Activated CD4-positive, CD25-positive, alpha-beta regulatory T cell treated with anti-CD3 and anti-CD28 coated beads, Interleukin-2, amount 50 U/mL, for 72 hours (primary cell): ENCODE data around the gene CMTM4.
"Not testable (repeated sequence)": the region's sequence is repeated elsewhere in the genome, so short reads cannot be mapped to it uniquely, and the experiment has no call there.

Experiments used
- DNase-seq: peaks from one replicate; pipeline ENCODE4 v3.0.0; 2021

CMTM4 gene

DNA sequence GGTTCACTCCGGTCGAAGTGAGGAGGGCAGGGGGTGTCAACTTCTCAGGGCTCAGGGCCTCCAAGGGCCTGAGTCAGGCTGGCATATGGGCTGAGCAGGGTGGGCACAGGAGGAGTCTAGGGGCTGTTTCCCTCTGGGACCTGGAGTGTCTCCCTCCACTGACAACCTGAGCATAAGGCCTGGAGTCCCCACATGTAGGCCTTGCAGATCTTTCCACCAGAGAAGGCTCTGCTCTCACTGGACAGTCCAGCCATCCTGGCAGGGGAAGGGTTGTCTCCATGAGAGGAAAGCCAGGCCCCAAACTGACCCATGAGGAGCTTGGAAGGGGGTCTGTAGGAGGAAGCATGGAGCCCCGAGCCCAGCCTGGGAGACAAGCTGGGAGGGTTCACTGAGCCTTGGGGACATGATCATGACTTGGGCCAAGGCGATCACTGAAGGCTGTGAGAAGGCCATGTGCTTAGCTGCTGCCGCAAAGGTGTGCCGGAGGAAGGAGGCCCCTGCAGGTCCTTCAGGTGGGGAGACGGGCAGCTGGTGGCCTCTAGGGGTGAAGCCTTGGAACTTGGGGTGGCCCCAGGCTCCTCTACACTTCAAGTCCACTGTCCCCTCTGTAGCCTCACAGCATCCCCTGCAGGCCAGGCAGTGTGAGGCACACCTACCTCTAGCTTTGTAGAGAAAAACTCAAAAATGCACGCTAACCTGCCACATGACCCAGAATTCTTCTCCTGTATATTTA, 107.4 kb downstream of the CMTM4 start:
- DNase-seq: no peak

DNA sequence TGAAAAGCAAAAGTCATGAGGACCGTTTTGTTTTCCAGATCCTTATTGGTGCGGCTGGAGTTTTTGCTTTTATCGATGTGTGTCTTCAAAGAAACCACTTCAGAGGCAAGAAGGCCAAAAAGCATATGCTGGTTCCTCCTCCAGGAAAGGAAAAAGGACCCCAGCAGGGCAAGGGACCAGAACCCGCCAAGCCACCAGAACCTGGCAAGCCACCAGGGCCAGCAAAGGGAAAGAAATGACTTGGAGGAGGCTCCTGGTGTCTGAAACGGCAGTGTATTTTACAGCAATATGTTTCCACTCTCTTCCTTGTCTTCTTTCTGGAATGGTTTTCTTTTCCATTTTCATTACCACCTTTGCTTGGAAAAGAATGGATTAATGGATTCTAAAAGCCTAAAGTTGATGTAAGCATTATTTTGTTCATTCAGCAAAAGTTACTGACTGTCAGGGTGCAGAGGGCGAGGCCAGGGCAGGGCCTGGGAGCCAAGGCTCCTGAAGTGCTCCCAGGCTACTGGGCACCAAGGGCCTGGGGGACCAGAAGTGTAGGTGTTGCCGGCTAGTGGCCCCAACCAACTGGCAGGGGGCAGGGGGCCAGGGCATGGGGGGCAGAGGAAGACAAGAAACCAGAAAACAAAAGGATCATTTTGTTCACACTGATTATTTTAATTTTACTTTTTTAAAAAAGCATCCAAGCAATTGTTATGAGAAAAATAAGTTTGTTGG, 108.5 kb downstream of the CMTM4 start:
- no peak for DNase-seq

DNA sequence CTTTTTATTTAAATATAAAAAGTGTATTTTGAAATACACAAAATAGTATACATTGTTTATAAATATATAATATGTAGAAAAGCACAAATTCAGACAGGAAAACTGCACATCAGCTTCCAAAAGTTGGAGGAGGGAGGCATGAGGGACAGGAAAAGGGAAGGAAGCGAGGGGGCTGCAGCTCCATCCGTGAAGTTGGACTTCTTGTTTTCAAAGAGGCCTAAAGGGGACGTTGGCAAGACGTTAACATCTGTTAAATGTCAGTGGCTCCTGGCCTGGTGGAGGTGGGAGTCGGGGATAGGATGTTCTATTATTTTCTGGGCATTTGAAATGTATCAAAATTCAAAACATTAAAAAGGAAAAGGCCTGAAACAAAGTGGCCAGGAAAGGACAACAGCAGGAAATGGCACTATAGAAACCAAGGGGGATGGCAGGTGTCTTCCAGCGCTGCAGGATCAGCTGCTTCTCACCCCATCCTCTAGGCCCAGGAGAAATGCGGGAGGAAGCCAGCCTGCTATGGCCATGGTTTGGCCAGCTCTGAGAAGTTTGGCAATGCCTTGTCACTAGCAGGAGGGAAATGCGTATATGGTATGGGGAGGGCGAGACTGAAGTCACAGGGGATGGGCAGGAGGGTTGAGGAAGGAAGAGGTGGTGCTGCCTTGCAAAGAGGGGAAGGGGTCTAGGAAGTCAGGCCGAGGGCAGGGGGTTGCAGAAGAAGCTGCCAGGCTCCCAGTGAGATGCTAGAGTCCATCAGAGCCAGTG, 110.9 kb downstream of the CMTM4 start:
- no peak for DNase-seq

DNA sequence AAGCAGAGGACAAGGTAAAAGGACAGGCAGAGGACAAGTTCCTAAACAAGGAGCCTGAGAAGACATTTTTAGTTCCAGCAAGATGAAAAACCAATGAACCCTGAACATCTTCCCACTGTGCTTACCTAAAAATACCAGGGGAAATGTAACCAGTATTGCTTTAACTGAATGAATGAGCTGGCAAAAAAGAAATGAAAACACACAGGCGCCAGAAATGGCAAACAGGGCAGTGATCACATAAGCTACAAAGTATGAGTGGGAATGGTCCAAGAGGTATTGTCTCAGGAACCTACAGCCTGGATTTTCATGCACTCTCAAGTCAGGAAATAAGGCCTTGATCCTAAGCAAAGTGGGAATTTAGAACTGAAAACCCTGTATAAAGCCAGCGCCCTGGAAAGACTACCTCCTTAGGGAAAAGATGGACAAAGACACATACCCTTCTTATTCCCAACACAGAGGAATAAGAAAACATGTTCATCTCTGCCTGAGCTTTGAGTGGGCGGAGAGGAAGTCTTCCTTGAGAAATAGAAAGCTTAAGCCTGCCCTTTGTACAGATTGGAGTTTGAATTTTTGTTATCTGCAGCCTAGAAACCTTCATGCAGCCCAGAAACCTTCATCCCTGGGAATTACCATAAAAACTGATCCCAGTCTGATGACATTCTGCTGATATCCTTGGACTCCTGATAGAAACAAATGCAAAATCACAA, 115.1 kb downstream of the CMTM4 start:
- no peak for DNase-seq

DNA sequence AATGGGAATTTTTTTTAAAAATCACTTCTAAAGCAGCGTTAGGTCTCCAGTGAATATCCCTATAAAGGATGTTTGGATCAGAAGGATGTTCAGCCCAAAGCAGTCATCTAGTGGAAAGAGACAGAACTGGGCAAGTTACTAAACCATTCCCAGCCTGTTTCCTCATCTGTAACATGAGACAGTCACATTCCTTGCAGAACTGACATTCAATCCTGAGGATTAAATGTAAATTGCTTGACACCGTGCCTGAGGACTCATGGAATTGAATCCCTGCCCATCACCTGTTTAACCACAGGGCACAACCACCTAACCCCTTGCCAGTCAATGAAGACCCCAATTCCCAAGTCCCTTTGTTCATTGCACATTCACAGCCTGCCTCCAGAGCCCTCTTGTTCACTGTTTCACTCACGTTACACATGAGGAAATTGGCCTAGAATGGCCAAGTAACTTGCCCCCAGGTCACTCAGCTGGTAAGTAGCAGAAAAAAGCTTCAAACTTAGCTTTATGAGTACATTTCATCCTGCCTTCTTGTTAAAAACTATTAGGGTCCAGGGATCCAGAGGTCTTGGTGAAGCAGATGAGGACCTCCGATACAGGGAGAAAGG, 115.8 kb downstream of the CMTM4 start:
- no peak for DNase-seq

DNA sequence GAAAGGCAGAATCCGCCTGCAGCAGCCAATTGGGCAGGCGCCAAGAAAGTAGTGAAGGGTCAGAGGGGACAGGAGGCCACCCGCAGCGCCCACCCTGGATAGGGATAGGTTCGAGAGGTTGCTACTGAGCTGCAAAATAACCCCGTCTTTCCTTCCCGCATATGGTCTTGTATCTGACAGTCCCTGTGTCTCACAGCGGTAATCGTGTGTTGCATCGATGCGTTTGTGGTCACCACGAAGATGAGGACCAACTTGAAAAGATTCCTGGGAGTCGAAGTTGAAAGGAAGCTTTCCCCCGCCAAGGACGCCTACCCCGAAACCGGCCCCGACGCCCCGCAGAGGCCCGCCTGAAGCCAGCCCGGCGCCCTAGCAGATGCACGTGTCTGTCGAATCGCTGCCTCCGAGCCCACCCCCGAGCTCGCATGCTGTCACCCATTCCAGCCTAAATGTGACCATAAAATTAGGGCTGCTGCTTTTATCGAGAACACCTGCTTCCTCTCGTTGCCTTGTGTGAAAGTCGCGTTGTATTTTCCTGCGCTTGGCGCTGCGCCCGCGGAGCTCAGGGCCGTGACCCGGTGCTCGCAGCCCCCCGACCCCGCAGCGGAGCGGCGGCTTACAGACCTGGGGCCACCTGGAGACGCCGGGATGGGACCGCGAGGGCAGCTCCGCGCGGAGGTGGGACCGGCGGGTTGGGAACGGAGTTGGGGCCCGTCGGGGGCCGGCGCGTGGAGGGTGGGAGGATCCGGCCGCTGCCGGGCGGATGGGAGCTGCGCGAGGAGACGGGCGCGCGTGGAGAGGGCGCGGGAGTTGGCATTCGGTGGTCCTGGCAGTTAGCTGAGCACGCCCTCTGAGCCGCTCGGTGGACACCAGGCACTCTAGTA, 117.7 kb downstream of the CMTM4 start, which contains the start of gene CMTM2:
Gene CMTM2 (plus strand): TSS at position 813 of the 881 bp plus-strand sequence. CDS start 145 bp downstream, outside the sequence.
- DNase-seq: no peak

DNA sequence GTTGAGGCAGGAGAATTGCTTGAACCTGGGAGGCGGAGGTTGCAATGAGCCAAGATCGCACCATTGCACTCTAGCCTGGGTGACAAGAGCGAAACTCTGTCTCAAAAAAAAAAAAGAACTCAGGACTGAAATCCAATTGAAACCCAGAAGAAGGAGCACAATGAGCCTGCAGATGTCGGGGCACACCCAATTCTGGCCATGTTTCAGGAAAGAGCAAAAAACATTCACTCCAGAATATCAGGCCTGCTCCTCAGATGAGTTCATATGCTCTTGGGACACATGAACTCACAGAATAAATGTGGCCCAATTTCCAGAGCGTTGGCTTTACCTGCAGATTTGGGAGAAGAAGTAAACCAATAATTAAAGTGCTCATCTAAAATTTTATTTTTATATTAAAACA, 120.2 kb downstream of the CMTM4 start:
- no peak for DNase-seq

DNA sequence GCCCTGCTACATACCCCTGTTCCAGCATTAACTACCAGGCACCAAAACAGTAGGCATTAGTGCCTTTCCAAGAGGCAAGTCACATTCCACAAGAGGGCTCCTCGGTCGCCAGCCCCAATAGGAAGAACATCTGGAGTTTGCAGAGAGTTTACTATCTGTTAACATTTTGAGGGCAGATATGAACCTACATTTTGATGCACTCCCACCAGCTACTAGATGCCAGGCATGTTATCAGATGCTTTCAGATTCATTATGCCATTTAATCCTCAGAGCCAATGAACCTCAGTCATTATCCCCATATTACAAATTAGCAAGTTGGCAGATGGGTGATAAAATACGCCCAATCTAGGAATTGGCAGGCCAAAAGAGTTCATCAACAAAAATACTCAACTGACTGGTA, 121.5 kb downstream of the CMTM4 start:
- no peak for DNase-seq

DNA sequence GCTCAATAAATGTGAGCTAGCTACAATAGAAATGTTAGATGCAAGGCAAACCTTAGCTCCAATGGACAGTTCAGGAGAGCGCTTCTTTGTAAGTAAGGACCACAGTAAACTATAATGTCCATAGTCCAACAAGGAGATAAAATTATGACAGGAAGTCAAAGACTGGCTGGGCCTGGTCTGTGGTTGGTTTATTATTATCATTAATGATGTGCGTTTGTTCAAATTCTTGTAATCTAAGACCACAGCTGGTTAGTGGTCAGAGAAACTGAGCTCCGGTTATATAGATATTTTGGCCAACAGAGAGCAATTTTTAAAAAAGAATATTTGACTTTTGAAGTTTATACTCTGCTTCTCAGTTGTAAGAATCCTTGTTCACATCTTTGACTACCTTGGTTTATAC, 122.0 kb downstream of the CMTM4 start:
- no peak for DNase-seq

DNA sequence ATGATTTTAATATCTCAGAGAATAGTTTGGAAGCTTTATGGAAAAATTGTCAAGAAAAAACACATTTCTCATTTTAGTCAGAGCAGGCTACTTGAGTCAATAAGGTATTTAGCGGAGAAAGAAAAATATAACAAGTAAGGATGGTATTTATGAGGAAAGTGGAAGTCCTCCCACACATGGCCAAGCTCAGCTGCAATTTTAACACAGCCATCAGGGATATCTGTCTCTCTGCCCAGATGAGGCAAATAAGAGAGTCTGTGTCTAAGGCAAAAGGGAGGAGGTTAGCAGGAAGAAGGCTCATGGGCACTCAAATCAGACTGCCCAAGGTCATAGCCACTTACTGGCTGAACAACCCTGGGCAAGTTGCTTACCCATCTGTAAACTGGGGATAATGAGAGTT, 122.5 kb downstream of the CMTM4 start:
- DNase-seq: no peak

DNA sequence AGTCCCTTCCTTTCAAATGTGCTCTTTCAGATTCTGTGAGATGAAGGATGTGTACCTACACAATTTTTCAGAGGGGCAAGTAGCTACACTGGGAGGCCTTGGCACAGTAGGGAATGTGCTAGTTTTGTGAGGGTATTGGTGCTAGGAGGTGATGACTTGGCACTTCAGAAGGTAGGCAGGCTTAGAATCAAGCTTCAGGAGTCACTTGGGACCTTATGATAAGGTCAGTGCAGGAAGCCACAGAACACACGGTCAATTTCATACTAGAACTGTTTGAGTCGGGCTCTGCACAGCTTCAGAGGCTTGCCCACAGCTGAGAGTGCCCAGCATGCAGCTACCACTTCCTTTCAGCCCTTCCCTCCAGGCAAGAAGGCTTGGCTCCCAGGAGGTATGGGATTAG, 124.2 kb downstream of the CMTM4 start:
- DNase-seq: no peak

DNA sequence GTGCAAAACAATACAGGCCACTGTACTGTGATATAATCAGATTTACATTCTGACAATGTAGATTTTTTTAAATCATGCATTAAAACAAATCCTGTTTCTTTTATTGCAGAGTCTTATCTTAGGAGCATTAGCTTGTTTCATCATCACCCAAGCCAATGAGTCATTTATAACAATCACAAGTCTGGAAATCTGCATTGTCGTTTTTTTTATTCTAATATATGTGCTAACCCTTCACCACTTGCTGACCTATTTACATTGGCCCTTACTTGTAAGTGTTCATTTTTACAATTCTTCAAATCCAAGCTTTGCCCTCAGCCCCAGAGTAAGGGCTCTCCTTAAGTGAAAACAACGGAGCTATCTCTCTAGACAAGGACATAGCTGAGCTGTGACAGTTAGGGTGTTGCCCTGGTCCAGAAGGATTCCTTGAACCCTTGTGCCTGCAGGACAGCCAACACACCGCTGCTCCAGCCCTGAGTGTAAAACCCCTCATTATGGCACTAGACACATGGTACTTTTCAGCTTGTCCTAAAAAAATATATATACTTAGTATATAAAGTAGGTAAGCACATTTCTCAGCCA, 126.6 kb downstream of the CMTM4 start:
- DNase-seq: no peak

DNA sequence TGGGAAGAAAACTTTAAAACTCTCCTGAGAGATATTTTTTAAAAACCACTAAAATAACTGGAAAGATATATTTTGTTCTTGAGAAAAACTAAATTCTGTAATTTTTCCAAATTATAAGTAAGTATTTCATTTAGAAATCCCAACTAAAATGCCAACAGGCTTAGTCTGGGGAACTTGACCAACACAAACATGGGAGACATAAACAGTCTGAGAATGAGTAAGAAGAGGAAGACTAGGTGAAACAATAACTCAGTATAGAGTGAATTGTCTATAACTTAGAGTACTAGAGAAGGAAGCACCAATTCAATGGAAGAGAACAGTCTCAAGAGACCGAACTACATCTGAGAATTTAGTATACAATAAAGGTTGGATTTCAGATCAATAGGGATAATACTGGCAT, 127.4 kb downstream of the CMTM4 start:
- no peak for DNase-seq

DNA sequence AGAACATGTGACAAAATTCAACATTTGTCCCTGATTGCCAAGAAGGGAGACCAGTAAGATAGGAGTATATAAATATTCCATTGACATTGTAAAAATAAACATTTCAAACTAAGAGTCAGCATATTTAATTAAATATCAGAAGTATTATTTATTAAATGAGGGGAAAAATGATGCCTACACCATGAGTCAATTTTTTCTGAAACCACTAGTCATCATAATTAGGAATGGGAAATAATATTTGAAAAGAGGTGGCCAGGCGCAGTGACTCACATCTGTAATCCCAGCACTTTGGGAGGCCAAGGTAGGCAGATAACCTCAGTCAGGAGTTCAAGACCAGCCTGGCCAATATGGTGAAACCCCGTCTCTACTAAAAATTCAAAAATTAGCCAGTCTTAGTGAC, 128.2 kb downstream of the CMTM4 start:
- no peak for DNase-seq

DNA sequence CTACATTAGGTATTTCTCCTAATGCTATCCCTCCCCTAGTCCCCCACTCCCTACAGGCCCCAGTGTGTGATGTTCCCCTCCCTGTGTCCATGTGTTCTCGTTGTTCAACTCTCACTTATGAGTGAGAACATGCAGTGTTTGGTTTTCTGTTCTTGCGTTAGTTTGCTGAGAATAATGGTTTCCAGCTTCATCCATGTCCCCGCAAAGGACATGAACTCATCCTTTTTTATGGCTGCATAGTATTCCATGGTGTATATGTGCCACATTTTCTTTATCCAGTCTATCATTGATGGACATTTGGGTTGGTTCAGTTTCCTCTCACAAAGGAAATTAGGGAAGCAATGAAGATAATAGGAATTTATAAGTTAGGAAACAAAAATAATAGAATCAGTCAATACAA, 129.3 kb downstream of the CMTM4 start:
- DNase-seq: not testable (repeated sequence)

DNA sequence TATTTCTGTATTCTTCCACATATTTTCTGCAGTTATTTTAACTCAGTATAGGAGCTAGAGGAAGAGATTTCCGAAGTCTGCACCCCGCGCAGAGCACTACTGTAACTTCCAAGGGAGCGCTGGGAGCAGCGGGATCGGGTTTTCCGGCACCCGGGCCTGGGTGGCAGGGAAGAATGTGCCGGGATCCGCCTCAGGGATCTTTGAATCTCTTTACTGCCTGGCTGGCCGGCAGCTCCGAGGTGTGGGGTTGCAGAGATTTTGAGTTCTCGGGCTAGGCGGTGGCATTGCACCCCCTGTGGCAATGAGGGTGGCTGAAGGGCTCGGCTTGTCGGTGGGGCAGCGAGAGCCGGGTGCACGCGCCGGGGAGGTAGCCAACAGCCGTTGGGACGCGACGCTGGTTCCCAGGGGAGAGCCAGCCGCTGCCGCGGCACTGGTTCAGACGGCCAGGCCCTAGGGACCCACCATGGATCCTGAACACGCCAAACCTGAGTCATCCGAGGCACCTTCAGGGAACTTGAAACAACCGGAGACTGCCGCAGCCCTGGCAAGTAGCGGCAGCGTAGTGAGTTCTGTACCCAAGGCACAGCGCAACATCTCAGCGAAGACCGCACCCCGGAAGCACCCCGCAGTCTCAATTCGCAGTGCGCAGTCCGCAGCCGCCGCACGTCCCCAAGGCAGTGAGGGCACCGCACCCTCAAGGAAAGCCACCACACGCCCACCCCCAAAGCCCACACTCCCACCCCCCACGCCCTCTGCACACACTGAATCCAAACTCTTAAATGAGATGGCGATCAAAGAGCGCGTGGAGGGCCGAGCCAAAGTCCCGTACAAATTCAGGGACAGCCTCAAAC, 130.3 kb downstream of the CMTM4 start, which contains the start of gene CMTM1:
Gene CMTM1 (plus strand): TSS at position 389 of the 851 bp plus-strand sequence. CDS start 75 bp downstream, at position 464.
- DNase-seq: no peak
